Psoas muscle (tissue), 8 donors: Measurements from ENCODE around the gene SREBF2. TPM values are rescaled to one million over a fixed set of nuclear protein-coding genes. Genes with fewer than 3 reads are reported as not detected.

Experiments
- ATAC-seq, 4 donors: fragments of 200-7000 bp; cut with Tn5 transposase; one replicate each; pipeline ENCODE4 v1.9.1; 2020; ENCODE audit warnings: moderate library complexity in 3 of 4, mild to moderate bottlenecking in 2 of 4
- DNase-seq, 2 donors: peaks; one replicate each; pipeline ENCODE4 v3.0.0-alpha.2; 2020
- H3K27ac ChIP-seq: fragments of 200-600 bp; one replicate; pipeline ENCODE4 v1.8.0; 2022
- H3K27me3 ChIP-seq, 3 donors: fragments of 200-600 bp in 1 of 3; one replicate each; pipeline versions ENCODE4 v1.6.1 to v1.8.0; 2013 to 2022; ENCODE audit warnings: low read length in 2 of 3, mild to moderate bottlenecking in 2 of 3, moderate library complexity in 1 of 3; ENCODE audit not compliant: insufficient read depth in 3 of 3
- H3K36me3 ChIP-seq, 2 donors: fragments of 200-600 bp in 1 of 2; one replicate each; pipeline versions ENCODE4 v1.6.1 to v1.8.0; 2013 to 2022; ENCODE audit warnings: low read depth in 1 of 2, mild to moderate bottlenecking in 1 of 2, moderate library complexity in 1 of 2; ENCODE audit not compliant: insufficient read depth in 1 of 2
- H3K4me1 ChIP-seq: fragments of 200-600 bp; one replicate; pipeline ENCODE4 v1.8.0; 2022
- H3K4me3 ChIP-seq: fragments of 200-600 bp; one replicate; pipeline ENCODE4 v1.8.0; 2022; ENCODE audit warnings: mild to moderate bottlenecking
- H3K9me3 ChIP-seq: fragments of 200-600 bp; one replicate; pipeline ENCODE4 v1.8.0; 2022
- CTCF ChIP-seq: fragments of 200-600 bp; IDR thresholded peaks from one replicate; pipeline ENCODE4 v1.8.0; 2022; ENCODE audit warnings: antibody characterized with exemption
- WGBS, 3 donors: extraction: QIAGEN DNeasy Blood & Tissue Kit; methylation state at CpG; one replicate each; pipeline versions ENCODE4 v1.1.6 to v1.1.7; 2013; 5-methylcytosine and 5-hydroxymethylcytosine counted together
- intact Hi-C, 2 donors: fragments of 100-400 bp; cut with DNase I; formaldehyde crosslinking; loops; one replicate each; pipeline versions ENCODE4 v1.11.0 to v1.14.2; 2022
- polyA plus RNA-seq, 3 donors: library from polyadenylated mRNA; stranded (reverse); fragments of 200-250 nt; gene quantifications; one replicate each; pipeline ENCODE4 v1.2.3, GENCODE V29; 2013
- total RNA-seq, 4 donors: library from RNA; stranded (reverse); fragmentation: NEBNext Ultra II Directional in 2 of 4; extraction: Animal tissue kit (Norgen Biotek cat#: 25700) in 2 of 4; gene quantifications; one replicate each; pipeline versions ENCODE4 v1.2.1 to v1.2.4, GENCODE V29; 2021 to 2023
- donor health status: healthy with polysubstance abuse.
- donor health status: DM: no; HTN: no; CAD: no; lungs with moderate emphysema.
- donor health status: Bipolar disorder and iron deficiency.
- donor health status: healthy.
- donor health status: DM: yes; HTN: yes; CAD: no.
- donor health status: DM: no; HTN: no; CAD: no.
- donor health status: DM: no; HTN: no; CAD: no.
- donor health status: DM: yes; HTN: yes; CAD: no.

Gene SREBF2
- total and polyA plus RNA-seq, 7 donors: 21.0 to 47.0 (median 36.3) TPM

- Histone ChIP-seq H3K27ac (peak overlapping the region; percentile 76), H3K4me1 (peaks cover 45% of the 10 kb centered on the region), H3K27me3 (no peaks in the 10 kb centered on the region), H3K9me3 (no peaks in the 10 kb centered on the region), H3K4me3 (no peak overlapping the region), H3K36me3 (peaks cover 0 to 74% of the 10 kb centered on the region in 2 donors)
- ATAC-seq: no peak
- WGBS, 3 donors: 91 to 97% (median 94%) methylated on average over 7 of the region's 7 CpGs
- no peak for TF ChIP-seq CTCF
- intact Hi-C loops: no loop called here
- peak in 1 of 2 donors; percentile 43 for DNase-seq
These were observed 69.1 kb downstream of the SREBF2 start for GRCh38 chr22:41902016-41902415.

- Histone ChIP-seq H3K27me3 (no peaks in the 10 kb centered on the region), H3K4me1 (peaks cover 40% of the 10 kb centered on the region), H3K9me3 (no peaks in the 10 kb centered on the region), H3K4me3 (no peak overlapping the region), H3K27ac (peak overlapping the region; percentile 76), H3K36me3 (peaks cover 0 to 65% of the 10 kb centered on the region in 2 donors)
- DNase-seq: peak; percentile 64 to 81
- TF ChIP-seq CTCF: no peak
- peak; percentile 47 to 81 (median 65) for ATAC-seq
- 45 to 52% (median 50%) methylated on average over 14 to 15 of the region's 15 CpGs for WGBS, 3 donors
- intact Hi-C loops: no loop called here
These were observed 70.1 kb downstream of the SREBF2 start for GRCh38 chr22:41902932-41903421.

- intact Hi-C loops: no loop called here
- H3K4me1 ChIP-seq: peaks cover 23% of the 10 kb centered on the region
- H3K27ac ChIP-seq: no peak overlapping the region
- no peak overlapping the region for H3K4me3 ChIP-seq
- no peaks in the 10 kb centered on the region for H3K9me3 ChIP-seq
- WGBS, 3 donors: 89 to 94% (median 90%) methylated on average over 24 of the region's 24 CpGs
- peaks cover 0 to 49% of the 10 kb centered on the region in 2 donors for H3K36me3 ChIP-seq
- no peak for ATAC-seq
- H3K27me3 ChIP-seq: no peaks in the 10 kb centered on the region
- TF ChIP-seq CTCF: no peak
- peak in 1 of 2 donors; percentile 47 for DNase-seq
These were observed 71.8 kb downstream of the SREBF2 start for GRCh38 chr22:41904450-41905410.

- H3K4me3 ChIP-seq: no peak overlapping the region
- no peaks in the 10 kb centered on the region for H3K9me3 ChIP-seq
- H3K27me3 ChIP-seq: peaks cover 0 to 5% (median under 1%) of the 10 kb centered on the region in 3 donors
- peak in 1 of 2 donors; percentile 45 for DNase-seq
- no peak for ATAC-seq
- no peak overlapping the region for H3K27ac ChIP-seq
- TF ChIP-seq CTCF: no peak
- intact Hi-C loops: no loop called here
- H3K36me3 ChIP-seq: peaks cover 0 to 41% of the 10 kb centered on the region in 2 donors
- WGBS, 3 donors: 91 to 92% (median 92%) methylated on average over 23 of the region's 23 CpGs
- peaks cover 21% of the 10 kb centered on the region for H3K4me1 ChIP-seq
These were observed 72.7 kb downstream of the SREBF2 start for GRCh38 chr22:41905411-41906202.
